Neural cell (in vitro differentiated cells): ENCODE results near the gene HEPHL1.

Experiments
- CTCF ChIP-seq: fragments of 450-650 bp; IDR thresholded peaks from 2 replicates; pipeline ENCODE4 v1.5.1; 2014; ENCODE audit warnings: antibody characterized with exemption, mild to moderate bottlenecking, moderate library complexity; ENCODE audit not compliant: poor library complexity, severe bottlenecking
- MXI1 ChIP-seq: fragments of 450-650 bp; conservative IDR thresholded peaks from 2 replicates; pipeline ENCODE4 v1.6.1; 2014; ENCODE audit warnings: antibody characterized with exemption, mild to moderate bottlenecking; ENCODE audit not compliant: poor library complexity, severe bottlenecking
- POLR2AphosphoS5 ChIP-seq: IDR thresholded peaks from 2 replicates; pipeline ENCODE4 v1.6.1; 2012
- TF ChIP-seq, protein P1 (sequence below): IDR thresholded peaks from 2 replicates; pipeline ENCODE4 v1.6.1; 2012; ENCODE audit warnings: borderline replicate concordance

- no peak for TF ChIP-seq CTCF
- TF ChIP-seq MXI1 = no peak
- TF ChIP-seq, protein P1, sequence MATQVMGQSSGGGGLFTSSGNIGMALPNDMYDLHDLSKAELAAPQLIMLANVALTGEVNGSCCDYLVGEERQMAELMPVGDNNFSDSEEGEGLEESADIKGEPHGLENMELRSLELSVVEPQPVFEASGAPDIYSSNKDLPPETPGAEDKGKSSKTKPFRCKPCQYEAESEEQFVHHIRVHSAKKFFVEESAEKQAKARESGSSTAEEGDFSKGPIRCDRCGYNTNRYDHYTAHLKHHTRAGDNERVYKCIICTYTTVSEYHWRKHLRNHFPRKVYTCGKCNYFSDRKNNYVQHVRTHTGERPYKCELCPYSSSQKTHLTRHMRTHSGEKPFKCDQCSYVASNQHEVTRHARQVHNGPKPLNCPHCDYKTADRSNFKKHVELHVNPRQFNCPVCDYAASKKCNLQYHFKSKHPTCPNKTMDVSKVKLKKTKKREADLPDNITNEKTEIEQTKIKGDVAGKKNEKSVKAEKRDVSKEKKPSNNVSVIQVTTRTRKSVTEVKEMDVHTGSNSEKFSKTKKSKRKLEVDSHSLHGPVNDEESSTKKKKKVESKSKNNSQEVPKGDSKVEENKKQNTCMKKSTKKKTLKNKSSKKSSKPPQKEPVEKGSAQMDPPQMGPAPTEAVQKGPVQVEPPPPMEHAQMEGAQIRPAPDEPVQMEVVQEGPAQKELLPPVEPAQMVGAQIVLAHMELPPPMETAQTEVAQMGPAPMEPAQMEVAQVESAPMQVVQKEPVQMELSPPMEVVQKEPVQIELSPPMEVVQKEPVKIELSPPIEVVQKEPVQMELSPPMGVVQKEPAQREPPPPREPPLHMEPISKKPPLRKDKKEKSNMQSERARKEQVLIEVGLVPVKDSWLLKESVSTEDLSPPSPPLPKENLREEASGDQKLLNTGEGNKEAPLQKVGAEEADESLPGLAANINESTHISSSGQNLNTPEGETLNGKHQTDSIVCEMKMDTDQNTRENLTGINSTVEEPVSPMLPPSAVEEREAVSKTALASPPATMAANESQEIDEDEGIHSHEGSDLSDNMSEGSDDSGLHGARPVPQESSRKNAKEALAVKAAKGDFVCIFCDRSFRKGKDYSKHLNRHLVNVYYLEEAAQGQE = no peak
- no peak for TF ChIP-seq POLR2AphosphoS5
These were observed 108.6 kb downstream of the HEPHL1 start for GRCh38 chr11:94129512-94130297.
